Panc1 (cell line): ENCODE data around the gene SRSF4. TPM values are rescaled to one million over a fixed set of nuclear protein-coding genes. Genes with fewer than 3 reads are reported as not detected.

Experiments used
- ATAC-seq: fragments of 200-7000 bp; cut with Tn5 transposase; 2 replicates; pipeline ENCODE4 v1.9.1; 2020; ENCODE audit warnings: mild to moderate bottlenecking, moderate library complexity
- BruUV-seq: library from RNA; stranded (reverse); fragments of 400-500 nt; replicated peaks from 2 replicates; lab custom pipeline; 2021; lab: Mats Ljungman, UMichigan
- CTCF ChIA-PET: fragments of 300-600 bp; sonication (Branson Sonifier 250); formaldehyde crosslinking; loops from one replicate; lab custom pipeline; 2022; ENCODE audit warnings: antibody characterized with exemption; lab: Charles Lee
- POLR2A ChIA-PET: fragments of 300-600 bp; sonication (Branson Sonifier 250); formaldehyde crosslinking; loops from one replicate; lab custom pipeline; 2022; ENCODE audit warnings: antibody characterized with exemption; lab: Charles Lee
- DNase-seq: peaks from one replicate; pipeline ENCODE4 v3.0.0-alpha.2; 2010; ENCODE audit warnings: low read depth, low spot score
- H3K27ac ChIP-seq: 2 replicates; pipeline ENCODE4 v1.5.1; 2011; ENCODE audit warnings: mild to moderate bottlenecking, low read length, inconsistent platforms
- H3K27me3 ChIP-seq: fragments of 200-500 bp; sonication (Bioruptor generic); 2 replicates; pipeline ENCODE4 v1.6.0; 2014; ENCODE audit warnings: low read length, inconsistent platforms; ENCODE audit not compliant: control insufficient read depth, insufficient read depth
- H3K36me3 ChIP-seq: fragments of 200-500 bp; sonication (Bioruptor generic); 2 replicates; pipeline ENCODE4 v1.5.1; 2014; ENCODE audit warnings: inconsistent platforms, mild to moderate bottlenecking, low read length, moderate library complexity; ENCODE audit not compliant: control insufficient read depth, insufficient read depth
- H3K4me1 ChIP-seq: 2 replicates; pipeline ENCODE4 v1.5.1; 2011; ENCODE audit warnings: inconsistent platforms, mild to moderate bottlenecking, low read length, moderate library complexity; ENCODE audit not compliant: control insufficient read depth, insufficient read depth
- H3K4me3 ChIP-seq, 2 experiments: 2 replicates each; pipeline ENCODE4 v1.5.1; 2011 to 2012; ENCODE audit warnings: low read depth in 2 of 2, low read length in 2 of 2, mild to moderate bottlenecking in 2 of 2, inconsistent platforms in 1 of 2, moderate library complexity in 1 of 2
- H3K9me3 ChIP-seq: fragments of 200-500 bp; sonication (Bioruptor generic); 2 replicates; pipeline ENCODE4 v1.5.1; 2014; ENCODE audit warnings: low read depth, mild to moderate bottlenecking, inconsistent platforms, low read length, moderate library complexity; ENCODE audit not compliant: control insufficient read depth, insufficient read depth
- CTCF ChIP-seq: fragments of 450-650 bp; IDR thresholded peaks from 2 replicates; pipeline ENCODE4 v1.5.1; 2017; ENCODE audit warnings: mild to moderate bottlenecking
- POLR2AphosphoS5 ChIP-seq: IDR thresholded peaks from 2 replicates; pipeline ENCODE4 v1.6.1; 2012; ENCODE audit warnings: mild to moderate bottlenecking, low read depth, low read length, moderate library complexity
- REST ChIP-seq, 2 experiments: IDR thresholded peaks; 2 replicates each; pipeline ENCODE4 v1.6.1; 2011 to 2012; ENCODE audit warnings: low read depth in 2 of 2, control low read depth in 1 of 2, low read length in 1 of 2, mild to moderate bottlenecking in 1 of 2, moderate library complexity in 1 of 2; ENCODE audit not compliant: insufficient read depth in 1 of 2
- SIN3A ChIP-seq: IDR thresholded peaks from 2 replicates; pipeline ENCODE4 v1.6.1; 2012; ENCODE audit warnings: low read depth, mild to moderate bottlenecking, low read length, moderate library complexity, borderline replicate concordance; ENCODE audit not compliant: insufficient read depth
- TCF7L2 ChIP-seq: IDR thresholded peaks from 2 replicates; pipeline ENCODE4 v1.6.1; 2011; ENCODE audit warnings: mild to moderate bottlenecking, low read depth, low read length, inconsistent platforms
- in situ Hi-C: cut with HindIII; loops from 2 replicates; pipeline ENCODE4 v1.10.0; 2016; ENCODE audit warnings: low sequenced_read_pairs, low pct_unique_long_range_greater_than_20kb
- intact Hi-C: fragments of 100-400 bp; cut with micrococcal nuclease; formaldehyde crosslinking; loops from one replicate; pipeline ENCODE4 v1.10.0; 2022; ENCODE audit not compliant: unreplicated experiment
- total RNA-seq: library from RNA; stranded (reverse); gene quantifications from one replicate; pipeline ENCODE4 v1.2.1, GENCODE V29; 2021; ENCODE audit not compliant: unreplicated experiment

Gene SRSF4
- total RNA-seq, 1 experiment from 2014 or later = 77.5 TPM

- no peaks in the 10 kb centered on the region; the same call in 1 of the 2 replicates for H3K4me1 ChIP-seq
- no TSS peak for BruUV-seq
- ATAC-seq (peak; percentile 69), DNase-seq (no peak)
- ChIA-PET CTCF (interaction anchor here (0.6 kb wide), 1 partner anchor 146 kb away, joined by 8 read pairs; no protein-coding TSS in a partner anchor), POLR2A (no interaction called here)
- in situ Hi-C loops = no loop called here
- H3K9me3 ChIP-seq = no peaks in the 10 kb centered on the region
- H3K4me3 ChIP-seq = no peak overlapping the region
- no peak overlapping the region for H3K27ac ChIP-seq
- intact Hi-C loops = loop anchor here (5.0 kb wide), 1 partner anchor 239 kb away; no protein-coding TSS in a partner anchor
- TF ChIP-seq POLR2AphosphoS5 (no peak), CTCF (peak; percentile 90)
- no peaks in the 10 kb centered on the region; the same call in 1 of the 2 replicates for H3K36me3 ChIP-seq
- no peaks in the 10 kb centered on the region; the same call in 1 of the 2 replicates for H3K27me3 ChIP-seq
Observed at GRCh38 chr1:29120947-29121485, 60.7 kb downstream of the SRSF4 start.

GRCh38 chr1:29120367-29120766, 61.3 kb downstream of the SRSF4 start:
- H3K27ac ChIP-seq = no peak overlapping the region
- in situ Hi-C loops (no loop called here), intact Hi-C loops (loop anchor here (5.0 kb wide), 1 partner anchor 238 kb away; no protein-coding TSS in a partner anchor)
- ChIA-PET POLR2A (no interaction called here), CTCF (interaction anchor here (0.6 kb wide), 1 partner anchor 146 kb away, joined by 8 read pairs; no protein-coding TSS in a partner anchor)
- DNase-seq = no peak
- H3K27me3 ChIP-seq = no peaks in the 10 kb centered on the region; the same call in 1 of the 2 replicates
- no TSS peak for BruUV-seq
- H3K9me3 ChIP-seq = no peaks in the 10 kb centered on the region
- no peak overlapping the region for H3K4me3 ChIP-seq
- no peaks in the 10 kb centered on the region; the same call in 1 of the 2 replicates for H3K36me3 ChIP-seq
- TF ChIP-seq POLR2AphosphoS5 = no peak
- H3K4me1 ChIP-seq = no peaks in the 10 kb centered on the region; the same call in 1 of the 2 replicates
- no peak for ATAC-seq

GRCh38 chr1:29119121-29119929, 62.4 kb downstream of the SRSF4 start:
- POLR2A ChIA-PET = no interaction called here

More at GRCh38 chr1:29119121-29119929, 62.4 kb downstream of the SRSF4 start:
- in situ Hi-C loops (no loop called here), intact Hi-C loops (no loop called here)
- TF ChIP-seq POLR2AphosphoS5 (no peak), CTCF (no peak), REST (IDR thresholded peaks at IDR 0.05; ENCODE audit: insufficient read depth in 1 of 2, low read depth in 2 of 2, low read length in 1 of 2) (no peak), SIN3A (no peak), TCF7L2 (no peak)
- no peaks in the 10 kb centered on the region; the same call in 1 of the 2 replicates for H3K36me3 ChIP-seq
- DNase-seq = no peak
- BruUV-seq = TSS peak; percentile 85
- CTCF ChIA-PET = no interaction called here
- no peaks in the 10 kb centered on the region for H3K9me3 ChIP-seq
- ATAC-seq = no peak
- no peak overlapping the region for H3K27ac ChIP-seq
- no peak overlapping the region for H3K4me3 ChIP-seq
- no peaks in the 10 kb centered on the region; the same call in 1 of the 2 replicates for H3K4me1 ChIP-seq
- H3K27me3 ChIP-seq = no peaks in the 10 kb centered on the region; the same call in 1 of the 2 replicates
